A673 (cell line): ENCODE measurements around the gene NCOA3. TPM values are rescaled to one million over a fixed set of nuclear protein-coding genes. Genes with fewer than 3 reads are reported as not detected.

ENCODE experiments used
- BruUV-seq: library from RNA; stranded (reverse); fragments of 400-500 nt; replicated peaks from 2 replicates; lab custom pipeline; 2021; lab: Mats Ljungman, UMichigan
- CTCF ChIA-PET: fragments of 300-600 bp; sonication (Branson Sonifier 250); formaldehyde crosslinking; loops from one replicate; lab custom pipeline; 2022; ENCODE audit warnings: antibody characterized with exemption; lab: Charles Lee
- POLR2A ChIA-PET: fragments of 300-600 bp; sonication (Branson Sonifier 250); formaldehyde crosslinking; loops from one replicate; lab custom pipeline; 2022; ENCODE audit warnings: antibody characterized with exemption; ENCODE audit not compliant: low non-redundant PET; lab: Charles Lee
- DNase-seq: peaks from one replicate; pipeline ENCODE4 v3.0.0-alpha.2; 2015; ENCODE audit warnings: low spot score
- H3K27ac ChIP-seq: fragments of 200-600 bp; sonication (generic); 2 replicates; pipeline ENCODE4 v1.5.1; 2016; ENCODE audit warnings: mixed run types, low read depth, mild to moderate bottlenecking, mixed read lengths, antibody characterized with exemption, low read length; ENCODE audit not compliant: poor library complexity, severe bottlenecking
- H3K27me3 ChIP-seq: fragments of 200-600 bp; sonication (generic); replicated peaks from 2 replicates; pipeline ENCODE4 v1.6.1; 2017; ENCODE audit warnings: mixed run types, low read depth, mild to moderate bottlenecking, mixed read lengths, antibody characterized with exemption, low read length; ENCODE audit not compliant: insufficient read depth, poor library complexity
- H3K36me3 ChIP-seq: fragments of 200-600 bp; sonication (generic); 2 replicates; pipeline ENCODE4 v1.6.1; 2016; ENCODE audit warnings: mixed run types, mild to moderate bottlenecking, mixed read lengths, antibody characterized with exemption, low read length; ENCODE audit not compliant: insufficient read depth, poor library complexity, severe bottlenecking
- H3K4me1 ChIP-seq: fragments of 200-600 bp; sonication (generic); 2 replicates; pipeline ENCODE4 v1.6.1; 2017; ENCODE audit warnings: mixed run types, mild to moderate bottlenecking, mixed read lengths, antibody characterized with exemption, low read length; ENCODE audit not compliant: insufficient read depth, poor library complexity, severe bottlenecking
- H3K4me3 ChIP-seq: fragments of 200-600 bp; sonication (generic); 2 replicates; pipeline ENCODE4 v1.5.1; 2016; ENCODE audit warnings: low read depth, mixed run types, mild to moderate bottlenecking, mixed read lengths, low read length; ENCODE audit not compliant: poor library complexity, severe bottlenecking
- H3K9me3 ChIP-seq: fragments of 200-600 bp; sonication (generic); 2 replicates; pipeline ENCODE4 v1.6.1; 2016; ENCODE audit warnings: mixed run types, low read depth, mild to moderate bottlenecking, mixed read lengths, antibody characterized with exemption, low read length; ENCODE audit not compliant: poor library complexity, severe bottlenecking
- CTCF ChIP-seq: fragments of 300-800, 200-600 bp; sonication (generic); conservative IDR thresholded peaks from 2 replicates; pipeline ENCODE4 v1.5.1; 2017; ENCODE audit warnings: low read depth, mild to moderate bottlenecking, antibody characterized with exemption, low read length, moderate library complexity, mixed read lengths
- EZH2 ChIP-seq: fragments of 200-600 bp; sonication (generic); IDR thresholded peaks from 2 replicates; pipeline ENCODE4 v1.6.1; 2017; ENCODE audit warnings: borderline replicate concordance, low read depth, mild to moderate bottlenecking, mixed read lengths, antibody characterized with exemption, low read length; ENCODE audit not compliant: poor library complexity, severe bottlenecking
- intact Hi-C: fragments of 100-400 bp; cut with micrococcal nuclease; formaldehyde crosslinking; loops from one replicate; pipeline ENCODE4 v1.10.0; 2022; ENCODE audit not compliant: unreplicated experiment
- total RNA-seq: library from RNA; stranded (reverse); gene quantifications from 2 replicates; pipeline ENCODE4 v1.2.3, GENCODE V29; 2021

Gene NCOA3
- total RNA-seq, 1 experiment from 2014 or later = 26.8 TPM

- intact Hi-C loops = no loop called here
- no peak for DNase-seq
These were observed 189.9 kb downstream of the NCOA3 start for GRCh38 chr20:47691625-47692024.

GRCh38 chr20:47694021-47694818, 192.5 kb downstream of the NCOA3 start:
- POLR2A ChIA-PET = interaction anchor here (0.6 kb wide), 1 partner anchor 193 kb away, joined by 3 read pairs; no protein-coding TSS in a partner anchor
- BruUV-seq = no TSS peak
- Histone ChIP-seq H3K36me3 (no peaks in the 10 kb centered on the region), H3K4me3 (no peak overlapping the region), H3K4me1 (no peaks in the 10 kb centered on the region), H3K27ac (no peak overlapping the region), H3K27me3 (no peaks in the 10 kb centered on the region), H3K9me3 (peaks cover 12% of the 10 kb centered on the region)
- CTCF ChIA-PET = no interaction called here
- TF ChIP-seq CTCF (no peak), EZH2 (no peak)
- intact Hi-C loops = no loop called here
- DNase-seq = no peak

More at GRCh38 chr20:47691625-47692024, 189.9 kb downstream of the NCOA3 start:
- peaks cover 12% of the 10 kb centered on the region for H3K9me3 ChIP-seq
- no peaks in the 10 kb centered on the region for H3K4me1 ChIP-seq
- no TSS peak for BruUV-seq
- H3K27ac ChIP-seq = no peak overlapping the region
- H3K4me3 ChIP-seq = no peak overlapping the region
- CTCF ChIA-PET = no interaction called here
- no peaks in the 10 kb centered on the region for H3K27me3 ChIP-seq
- TF ChIP-seq CTCF = no peak
- no peak for TF ChIP-seq EZH2
- POLR2A ChIA-PET = no interaction called here
- no peaks in the 10 kb centered on the region for H3K36me3 ChIP-seq

- H3K4me3 ChIP-seq = no peak overlapping the region
- TF ChIP-seq CTCF (no peak), EZH2 (no peak)
- intact Hi-C loops = no loop called here
- no TSS peak for BruUV-seq
- ChIA-PET POLR2A (no interaction called here), CTCF (interaction anchor here (0.6 kb wide), 1 partner anchor 1208 kb away, joined by 15 read pairs; no protein-coding TSS in a partner anchor)
- peaks cover 3% of the 10 kb centered on the region for H3K9me3 ChIP-seq
- H3K36me3 ChIP-seq = no peaks in the 10 kb centered on the region
- no peak for DNase-seq
- no peak overlapping the region for H3K27ac ChIP-seq
- no peaks in the 10 kb centered on the region for H3K4me1 ChIP-seq
- no peaks in the 10 kb centered on the region for H3K27me3 ChIP-seq
These were observed 195.2 kb downstream of the NCOA3 start for GRCh38 chr20:47696856-47697255.
